HepG2 (cell line): Measurements from ENCODE around the gene PLLP. TPM values are rescaled to one million over a fixed set of nuclear protein-coding genes. Genes with fewer than 3 reads are reported as not detected.

Source experiments
- ELF1 ChIP-seq: sonication (generic); formaldehyde crosslinking; IDR thresholded peaks from 2 replicates; pipeline ENCODE4 v1.4.0; 2020; ENCODE audit warnings: missing genetic modification reagents
- FOXO1 ChIP-seq: sonication (generic); formaldehyde crosslinking; IDR thresholded peaks from 2 replicates; pipeline ENCODE4 v1.4.0; 2020; ENCODE audit warnings: missing genetic modification reagents
- HHEX ChIP-seq: IDR thresholded peaks from 2 replicates; pipeline ENCODE4 v1.6.1; 2016; ENCODE audit warnings: control low read depth
- HMG20B ChIP-seq: conservative IDR thresholded peaks from 2 replicates; pipeline ENCODE4 v1.6.1; 2016; ENCODE audit warnings: missing genetic modification reagents, missing compliant biosample characterization
- KAT8 ChIP-seq: IDR thresholded peaks from 2 replicates; pipeline ENCODE4 v1.6.1; 2016; ENCODE audit warnings: missing genetic modification reagents, missing compliant biosample characterization
- MED8 ChIP-seq: sonication (generic); formaldehyde crosslinking; IDR thresholded peaks from 2 replicates; pipeline ENCODE4 v1.8.1; 2023; ENCODE audit warnings: mild to moderate bottlenecking, missing genetic modification reagents; ENCODE audit not compliant: insufficient replicate concordance
- PHF5A ChIP-seq: IDR thresholded peaks from one replicate; pipeline ENCODE4 v1.6.1; 2018; ENCODE audit warnings: low read depth, missing genetic modification reagents; ENCODE audit not compliant: unreplicated experiment
- POLR2AphosphoS2 ChIP-seq: IDR thresholded peaks from 2 replicates; pipeline ENCODE4 v1.6.1; 2011; ENCODE audit warnings: low read depth, low read length, improper control_type of control experiment
- SRSF4 ChIP-seq: fragments of 200-400 bp; formaldehyde crosslinking; IDR thresholded peaks from one replicate; pipeline ENCODE4 v1.6.1; 2018; ENCODE audit warnings: mild to moderate bottlenecking, low read depth, low read length, moderate library complexity; ENCODE audit not compliant: poor library complexity, severe bottlenecking
- TCF12 ChIP-seq, 2 experiments: fragments of 450-650 bp in 1 of 2; sonication (generic) in 1 of 2; formaldehyde crosslinking in 1 of 2; IDR thresholded peaks; 2 replicates each; pipeline versions ENCODE4 v1.6.1 to v1.8.0; 2017 to 2022; ENCODE audit warnings: antibody characterized with exemption in 1 of 2, mild to moderate bottlenecking in 1 of 2, missing genetic modification reagents in 1 of 2, moderate library complexity in 1 of 2
- ZFY ChIP-seq: sonication (generic); formaldehyde crosslinking; IDR thresholded peaks from 2 replicates; pipeline ENCODE4 v1.4.0; 2020; ENCODE audit warnings: missing genetic modification reagents
- ZMAT3 ChIP-seq: sonication (generic); formaldehyde crosslinking; conservative IDR thresholded peaks from 2 replicates; pipeline ENCODE4 v1.7.0; 2021; ENCODE audit warnings: missing genetic modification reagents
- ZNF136 ChIP-seq: sonication (generic); formaldehyde crosslinking; IDR thresholded peaks from 2 replicates; pipeline ENCODE4 v1.8.1; 2022; ENCODE audit warnings: low read depth, mild to moderate bottlenecking, moderate library complexity, missing genetic modification reagents
- ZNF17 ChIP-seq: sonication (generic); formaldehyde crosslinking; IDR thresholded peaks from 2 replicates; pipeline ENCODE4 v1.5.0; 2020; ENCODE audit warnings: mild to moderate bottlenecking, missing genetic modification reagents
- ZNF205 ChIP-seq: IDR thresholded peaks from 2 replicates; pipeline ENCODE4 v1.6.1; 2018; ENCODE audit warnings: missing biosample characterization, missing genetic modification reagents
- ZNF318 ChIP-seq: sonication (generic); formaldehyde crosslinking; IDR thresholded peaks from 2 replicates; pipeline ENCODE4 v1.4.0; 2020; ENCODE audit warnings: mild to moderate bottlenecking, missing genetic modification reagents
- ZNF337 ChIP-seq: sonication (generic); formaldehyde crosslinking; IDR thresholded peaks from 2 replicates; pipeline ENCODE4 v1.5.1; 2020; ENCODE audit warnings: missing genetic modification reagents, low read depth, mild to moderate bottlenecking, borderline replicate concordance
- ZNF414 ChIP-seq: sonication (generic); formaldehyde crosslinking; IDR thresholded peaks from 2 replicates; pipeline ENCODE4 v1.5.0; 2020; ENCODE audit warnings: missing genetic modification reagents
- ZNF777 ChIP-seq: sonication (generic); formaldehyde crosslinking; IDR thresholded peaks from 2 replicates; pipeline ENCODE4 v1.4.0; 2020; ENCODE audit warnings: missing genetic modification reagents
- polyA plus RNA-seq, 8 experiments: library from polyadenylated mRNA; depleted of rRNA in 3 of 8; stranded (reverse) in 7 of 8; unstranded in 1 of 8; fragments of >200 nt; fragmentation: Illumina TruSeq in 4 of 8; extraction: Trizol in 4 of 8; gene quantifications; 2 replicates each; pipeline versions ENCODE4 v1.2.1 to v1.2.3, GENCODE V29; 2011 to 2016; ENCODE audit warnings: low read depth in 4 of 8, missing spikeins in 1 of 8, mixed read lengths in 1 of 8; ENCODE audit not compliant: insufficient read depth in 1 of 8
- total RNA-seq, 5 experiments: library from RNA; depleted of rRNA; stranded (reverse); fragments of >200 nt; fragmentation: Illumina TruSeq; extraction: Trizol; gene quantifications; 2 replicates each; pipeline ENCODE4 v1.2.3, GENCODE V29; 2016; ENCODE audit warnings: low read depth in 1 of 5

Gene PLLP
- total and polyA plus RNA-seq, 2 of the 13 experiments (the other 11 are each of a cell fraction or from before 2014, with no cell fraction given) = 60.6 to 127 TPM

GRCh38 chr16:57300387-57301125 lies 16.1 kb upstream of the PLLP start (continued):
- TF ChIP-seq HMG20B (CRISPR knock-in tag) (peak; percentile 65), ZNF337 (CRISPR knock-in tag) (no peak), ZNF414 (CRISPR knock-in tag) (peak; percentile 81; the same call in 1 of the 2 replicates), TCF12 (IDR thresholded peaks at IDR 0.05) (no peak), TCF12 (CRISPR knock-in tag; IDR thresholded peaks at IDR 0.05) (no peak; the same call in 1 of the 2 replicates), MED8 (CRISPR knock-in tag) (no peak), ZMAT3 (CRISPR knock-in tag) (peak; percentile 77; the same call in 1 of the 2 replicates), ZNF17 (CRISPR knock-in tag) (no peak), ZNF136 (CRISPR knock-in tag) (peak; percentile 83; the same call in 1 of the 2 replicates), FOXO1 (CRISPR knock-in tag) (peak; percentile 86), ZNF205 (CRISPR knock-in tag) (peak; percentile 96), POLR2AphosphoS2 (no peak), ZFY (0 out of 2 replicates have a peak, but pooled peaks have one; percentile 5), ZNF318 (CRISPR knock-in tag) (peak; percentile 76; the same call in 1 of the 2 replicates), HHEX (CRISPR knock-in tag) (no peak), ZNF777 (CRISPR knock-in tag) (no peak), SRSF4 (no peak), ELF1 (CRISPR knock-in tag) (peak; percentile 80), PHF5A (CRISPR knock-in tag) (peak; percentile 92), KAT8 (CRISPR knock-in tag) (peak; percentile 85)
